ENCODE measurements around the gene SYNPR. TPM values are rescaled to one million over a fixed set of nuclear protein-coding genes. Genes with fewer than 3 reads are reported as not detected.

The SYNPR gene
- total RNA-seq, 6 experiments from 2014 or later, result not detected

GRCh38 chr3:63652066-63652725, 374.1 kb downstream of the SYNPR start, which contains the start of gene SNTN:
TSS of gene SNTN (plus strand) at chr3:63652675. CDS start at chr3:63652688, 13 bp downstream.
- ATAC-seq (no peak), DNase-seq (no peak)
- Histone ChIP-seq H3K9me3 (no peaks in the 10 kb centered on the region), H3K36me3 (no peaks in the 10 kb centered on the region), H3K27ac (no peak within 1 kb of the TSS), H3K4me3 (no peak within 1 kb of the TSS), H3K4me1 (no peaks in the 10 kb centered on the region), H3K27me3 (no peaks in the 10 kb centered on the region)
- intact Hi-C loops (cut with DNase I), result no loop called here
- TF ChIP-seq POLR2A (IDR thresholded peaks at IDR 0.05), result no peak
- no peak for TF ChIP-seq CTCF (IDR thresholded peaks at IDR 0.05)
- 59% methylated on average over 5 of the region's 5 CpGs for WGBS (ENCODE audit: insufficient coverage, low coverage, low lambda C conversion rate, missing lambda C conversion rate)

GRCh38 chr3:63654211-63654610, 376.1 kb downstream of the SYNPR start:
- ATAC-seq (no peak), DNase-seq (no peak)
- 33% methylated on average over 4 of the region's 4 CpGs for WGBS (ENCODE audit: insufficient coverage, low coverage, low lambda C conversion rate, missing lambda C conversion rate)
- TF ChIP-seq POLR2A (IDR thresholded peaks at IDR 0.05) (no peak), CTCF (IDR thresholded peaks at IDR 0.05) (no peak)
- Histone ChIP-seq H3K36me3 (no peaks in the 10 kb centered on the region), H3K4me1 (no peaks in the 10 kb centered on the region), H3K27me3 (no peaks in the 10 kb centered on the region), H3K27ac (no peak overlapping the region), H3K9me3 (no peaks in the 10 kb centered on the region), H3K4me3 (no peak overlapping the region)
- intact Hi-C loops (cut with DNase I), result no loop called here

- Histone ChIP-seq H3K4me3 (no peak overlapping the region), H3K27ac (no peak overlapping the region), H3K27me3 (no peaks in the 10 kb centered on the region), H3K4me1 (no peaks in the 10 kb centered on the region), H3K36me3 (no peaks in the 10 kb centered on the region), H3K9me3 (no peaks in the 10 kb centered on the region)
- no peak for DNase-seq
- intact Hi-C loops (cut with DNase I), result no loop called here
- no peak for ATAC-seq
- no peak for TF ChIP-seq POLR2A (IDR thresholded peaks at IDR 0.05)
- TF ChIP-seq CTCF (IDR thresholded peaks at IDR 0.05), result no peak
- 39% methylated on average over 5 of the region's 5 CpGs for WGBS (ENCODE audit: insufficient coverage, low coverage, low lambda C conversion rate, missing lambda C conversion rate)
These were observed 376.8 kb downstream of the SYNPR start for GRCh38 chr3:63654931-63655330.

GRCh38 chr3:63655519-63655918, 377.4 kb downstream of the SYNPR start:
- Histone ChIP-seq H3K4me3 (no peak overlapping the region), H3K27me3 (no peaks in the 10 kb centered on the region), H3K9me3 (no peaks in the 10 kb centered on the region), H3K27ac (no peak overlapping the region), H3K36me3 (no peaks in the 10 kb centered on the region), H3K4me1 (no peaks in the 10 kb centered on the region)
- intact Hi-C loops (cut with DNase I), result no loop called here
- no peak for DNase-seq
- ATAC-seq, result no peak
- TF ChIP-seq POLR2A (IDR thresholded peaks at IDR 0.05) (no peak), CTCF (IDR thresholded peaks at IDR 0.05) (no peak)
- WGBS (ENCODE audit: insufficient coverage, low coverage, low lambda C conversion rate, missing lambda C conversion rate), result 51% methylated on average over 4 of the region's 4 CpGs

Measured in right lobe of liver (tissue), 6 donors.